IMR-90 (cell line): ENCODE results near the gene HSD3B1. TPM values are rescaled to one million over a fixed set of nuclear protein-coding genes. Genes with fewer than 3 reads are reported as not detected.

Source experiments
- ATAC-seq: fragments of 200-7000 bp; cut with Tn5 transposase; 2 replicates; pipeline ENCODE4 v1.9.1; 2020; ENCODE audit warnings: low read depth, mild to moderate bottlenecking, moderate library complexity
- BruUV-seq: library from RNA; stranded (reverse); fragments of 400-500 nt; replicated peaks from 2 replicates; lab custom pipeline; 2021; lab: Mats Ljungman, UMichigan
- CTCF ChIA-PET: fragments of 300-600 bp; formaldehyde crosslinking; extraction: SDS; loops from one replicate; lab custom pipeline; 2021; ENCODE audit warnings: antibody characterized with exemption; lab: Yijun Ruan, JAX
- POLR2A ChIA-PET: fragments of 300-600 bp; sonication (Branson Sonifier 250); formaldehyde crosslinking; loops from one replicate; lab custom pipeline; 2022; ENCODE audit warnings: antibody characterized with exemption; ENCODE audit not compliant: unreplicated experiment; lab: Charles Lee
- DNase-seq: peaks from one replicate; pipeline ENCODE4 v3.0.0; 2013
- H2AFZ ChIP-seq: replicated peaks from 2 replicates; pipeline ENCODE3; 2013; ENCODE audit warnings: low read length, mild to moderate bottlenecking; ENCODE audit not compliant: poor library complexity
- H2AK5ac ChIP-seq: 2 replicates; pipeline ENCODE4 v1.6.1; 2013; ENCODE audit warnings: low read depth, low read length, inconsistent platforms
- H2AK9ac ChIP-seq: replicated peaks from 2 replicates; pipeline ENCODE3; 2013; ENCODE audit warnings: mild to moderate bottlenecking, low read depth, low read length, moderate library complexity; ENCODE audit not compliant: poor library complexity
- H2BK120ac ChIP-seq: 2 replicates; pipeline ENCODE4 v1.6.1; 2013; ENCODE audit warnings: low read depth, low read length, inconsistent platforms
- H2BK15ac ChIP-seq: 3 replicates; pipeline ENCODE4 v1.6.1; 2013; ENCODE audit warnings: low read depth, low read length, inconsistent platforms
- H2BK20ac ChIP-seq: 2 replicates; pipeline ENCODE4 v1.6.1; 2013; ENCODE audit warnings: low read depth, mild to moderate bottlenecking, inconsistent platforms, low read length, moderate library complexity
- H2BK5ac ChIP-seq: 2 replicates; pipeline ENCODE4 v1.6.1; 2013; ENCODE audit warnings: mild to moderate bottlenecking, low read depth, low read length, inconsistent platforms; ENCODE audit not compliant: poor library complexity, severe bottlenecking
- H3K14ac ChIP-seq: replicated peaks from 2 replicates; pipeline ENCODE4 v1.6.1; 2013; ENCODE audit warnings: low read depth, low read length, inconsistent platforms
- H3K18ac ChIP-seq: 2 replicates; pipeline ENCODE4 v1.6.1; 2013; ENCODE audit warnings: low read depth, low read length, control low read depth
- H3K23ac ChIP-seq: 2 replicates; pipeline ENCODE4 v1.6.1; 2013; ENCODE audit warnings: low read depth, low read length, inconsistent platforms
- H3K27ac ChIP-seq: 2 replicates; pipeline ENCODE4 v1.5.1; 2013; ENCODE audit warnings: mild to moderate bottlenecking, control low read depth, low read length; ENCODE audit not compliant: insufficient read depth
- H3K27me3 ChIP-seq: 2 replicates; pipeline ENCODE4 v1.6.1; 2013; ENCODE audit warnings: low read length; ENCODE audit not compliant: control insufficient read depth, insufficient read depth
- H3K36me3 ChIP-seq: 2 replicates; pipeline ENCODE4 v1.6.1; 2013; ENCODE audit warnings: low read length, mixed read lengths; ENCODE audit not compliant: control insufficient read depth, insufficient read depth
- H3K4ac ChIP-seq: 2 replicates; pipeline ENCODE4 v1.6.1; 2013; ENCODE audit warnings: low read depth, low read length, inconsistent platforms
- H3K4me1 ChIP-seq: 2 replicates; pipeline ENCODE4 v1.6.1; 2013; ENCODE audit warnings: low read length, mixed read lengths; ENCODE audit not compliant: control insufficient read depth, insufficient read depth
- H3K4me2 ChIP-seq: 2 replicates; pipeline ENCODE4 v1.6.1; 2013; ENCODE audit warnings: low read depth, mild to moderate bottlenecking, control low read depth, low read length, moderate library complexity
- H3K4me3 ChIP-seq: 2 replicates; pipeline ENCODE4 v1.5.1; 2013; ENCODE audit warnings: low read depth, mild to moderate bottlenecking, control low read depth, low read length, moderate library complexity; ENCODE audit not compliant: insufficient read depth
- H3K56ac ChIP-seq: 2 replicates; pipeline ENCODE4 v1.6.1; 2013; ENCODE audit warnings: low read length, inconsistent platforms; ENCODE audit not compliant: insufficient read depth; ENCODE audit errors: extremely low read depth
- H3K79me1 ChIP-seq, 2 experiments: 2 replicates each; pipeline ENCODE4 v1.6.1; 2013; ENCODE audit warnings: low read length in 2 of 2, inconsistent platforms in 1 of 2, low read depth in 1 of 2
- H3K9ac ChIP-seq: 2 replicates; pipeline ENCODE4 v1.6.1; 2013; ENCODE audit warnings: low read depth, low read length, control low read depth
- H3K9me1 ChIP-seq: 2 replicates; pipeline ENCODE4 v1.6.1; 2013; ENCODE audit warnings: low read length, inconsistent platforms; ENCODE audit not compliant: insufficient read depth
- H3K9me3 ChIP-seq: 2 replicates; pipeline ENCODE4 v1.6.1; 2013; ENCODE audit warnings: low read length; ENCODE audit not compliant: control insufficient read depth, insufficient read depth
- H4K20me1 ChIP-seq: 2 replicates; pipeline ENCODE4 v1.6.1; 2013; ENCODE audit warnings: low read length, inconsistent platforms; ENCODE audit not compliant: insufficient read depth
- H4K5ac ChIP-seq: 2 replicates; pipeline ENCODE4 v1.6.1; 2013; ENCODE audit warnings: mild to moderate bottlenecking, low read depth, low read length, control low read depth
- H4K8ac ChIP-seq, 2 experiments: 2 replicates each; pipeline ENCODE4 v1.6.1; 2013; ENCODE audit warnings: low read depth in 2 of 2, low read length in 2 of 2, control low read depth in 1 of 2, inconsistent platforms in 1 of 2
- H4K91ac ChIP-seq: 2 replicates; pipeline ENCODE4 v1.6.1; 2013; ENCODE audit warnings: low read depth, low read length, inconsistent platforms; ENCODE audit not compliant: insufficient read depth
- CTCF ChIP-seq: conservative IDR thresholded peaks from 2 replicates; pipeline ENCODE4 v1.5.1; 2012; ENCODE audit warnings: mild to moderate bottlenecking, low read depth, low read length, improper control_type of control experiment
- ELK1 ChIP-seq: fragments of 150-350 bp; IDR thresholded peaks from 2 replicates; pipeline ENCODE4 v1.6.1; 2016; ENCODE audit warnings: low read depth, mild to moderate bottlenecking, low read length, moderate library complexity, borderline replicate concordance
- FOS ChIP-seq: fragments of 150-350 bp; IDR thresholded peaks from 2 replicates; pipeline ENCODE4 v1.6.1; 2016; ENCODE audit warnings: low read depth, low read length
- MAFK ChIP-seq: IDR thresholded peaks from 2 replicates; pipeline ENCODE4 v1.6.1; 2012; ENCODE audit warnings: low read depth, low read length, improper control_type of control experiment
- MAZ ChIP-seq: IDR thresholded peaks from 2 replicates; pipeline ENCODE4 v1.6.1; 2012; ENCODE audit warnings: low read depth, mild to moderate bottlenecking, low read length, improper control_type of control experiment, moderate library complexity, borderline replicate concordance
- MXI1 ChIP-seq: IDR thresholded peaks from 2 replicates; pipeline ENCODE4 v1.6.1; 2012; ENCODE audit warnings: low read depth, mild to moderate bottlenecking, low read length, moderate library complexity, borderline replicate concordance
- RFX5 ChIP-seq: IDR thresholded peaks from 2 replicates; pipeline ENCODE4 v1.8.0; 2012; ENCODE audit warnings: low read depth, mild to moderate bottlenecking, low read length, moderate library complexity
- SMC3 ChIP-seq: fragments of 150-350 bp; IDR thresholded peaks from 2 replicates; pipeline ENCODE4 v1.6.1; 2016; ENCODE audit warnings: low read depth, mild to moderate bottlenecking, antibody characterized with exemption, low read length, moderate library complexity
- USF2 ChIP-seq: fragments of 150-350 bp; IDR thresholded peaks from 2 replicates; pipeline ENCODE4 v1.6.1; 2017; ENCODE audit warnings: mild to moderate bottlenecking, antibody characterized with exemption, low read length, low read depth
- WGBS, 2 experiments: methylation state at CpG; one replicate each; pipeline versions ENCODE4 v1.1.5 to v1.1.7; 2013; ENCODE audit warnings: missing lambda C conversion rate in 2 of 2; ENCODE audit not compliant: insufficient read length in 1 of 2; ENCODE audit errors: extremely low coverage in 2 of 2; 5-methylcytosine and 5-hydroxymethylcytosine counted together
- dilution Hi-C: fragments of 300-500 bp; cut with HindIII; formaldehyde crosslinking; loops from one replicate; pipeline ENCODE4 v1.14.3; 2018; ENCODE audit warnings: low sequenced_read_pairs; ENCODE audit not compliant: unreplicated experiment
- in situ Hi-C: fragments of 300-500 bp; cut with MboI; formaldehyde crosslinking; loops from 3 replicates; pipeline ENCODE4 v1.14.3; 2019; ENCODE audit warnings: low sequenced_read_pairs, inconsistent platforms, mixed read lengths
- intact Hi-C: fragments of 100-400 bp; cut with micrococcal nuclease; formaldehyde crosslinking; loops from 2 replicates; pipeline ENCODE4 v1.10.0; 2022
- polyA plus RNA-seq, 3 experiments: library from polyadenylated mRNA; depleted of rRNA; stranded (reverse); fragments of >200 nt; gene quantifications; 2 replicates each; pipeline ENCODE4 v1.2.3, GENCODE V29; 2012; ENCODE audit warnings: low replicate concordance in 1 of 3
- total RNA-seq: library from RNA; depleted of rRNA; stranded (reverse); fragments of >200 nt; gene quantifications from 2 replicates; pipeline ENCODE4 v1.2.3, GENCODE V29; 2012

HSD3B1 gene
- total and polyA plus RNA-seq, 2 of the 4 experiments (the other 2 are of a cell fraction) = not detected

GRCh38 chr1:119462964-119463363 lies 44.0 kb upstream of the HSD3B1 start:
- H3K27me3 ChIP-seq = no peaks in the 10 kb centered on the region
- ATAC-seq (no peak), DNase-seq (no peak)
- H4K20me1 ChIP-seq = no peaks in the 10 kb centered on the region
- no peak overlapping the region for H4K8ac ChIP-seq
- no peak overlapping the region for H2AFZ ChIP-seq
- no peaks in the 10 kb centered on the region for H3K9me1 ChIP-seq
- no peak overlapping the region for H3K27ac ChIP-seq
- no peak overlapping the region for H3K4me3 ChIP-seq
- H2BK20ac ChIP-seq = no peak overlapping the region
- intact Hi-C loops (no loop called here), in situ Hi-C loops (no loop called here), dilution Hi-C loops (no loop called here)
- no peak overlapping the region for H3K14ac ChIP-seq
- no CpG with 5 or more reads among the region's 2 CpGs for WGBS, 2 experiments
- H3K4me2 ChIP-seq = no peak overlapping the region
- no peaks in the 10 kb centered on the region for H3K9me3 ChIP-seq
- no peak overlapping the region for H4K5ac ChIP-seq
- no peaks in the 10 kb centered on the region for H3K79me1 ChIP-seq
- H3K4me1 ChIP-seq = no peaks in the 10 kb centered on the region
- H3K9ac ChIP-seq = no peak overlapping the region
- no peak overlapping the region for H2BK15ac ChIP-seq
- no peak overlapping the region for H2BK120ac ChIP-seq
- TF ChIP-seq ELK1 = no peak
- no peak for TF ChIP-seq MAFK
- TF ChIP-seq SMC3 = no peak
- TF ChIP-seq RFX5 = no peak
- TF ChIP-seq CTCF = no peak
- TF ChIP-seq MAZ = no peak
- TF ChIP-seq USF2 = no peak
- TF ChIP-seq MXI1 = no peak
- no peak for TF ChIP-seq FOS
- H3K18ac ChIP-seq = no peak overlapping the region
- H2AK9ac ChIP-seq = no peak overlapping the region
- H3K4ac ChIP-seq = no peak overlapping the region
- H3K56ac ChIP-seq = no peak overlapping the region
- no peak overlapping the region for H2AK5ac ChIP-seq
- POLR2A ChIA-PET = no interaction called here
- no peak overlapping the region for H3K23ac ChIP-seq
- CTCF ChIA-PET = no interaction called here
- H2BK5ac ChIP-seq = no peak overlapping the region
- H4K91ac ChIP-seq = no peak overlapping the region
- no TSS peak for BruUV-seq
- H3K36me3 ChIP-seq = no peaks in the 10 kb centered on the region
